SK-N-SH treated with all-trans-retinoic acid at 6 μM for 48 hours (cell line): ENCODE results near the gene KDM2B.

Experiments used
- ATAC-seq: fragments of 200-7000 bp; cut with Tn5 transposase; 3 replicates; pipeline ENCODE4 v1.9.1; 2020; ENCODE audit warnings: mild to moderate bottlenecking, moderate library complexity
- ARNTL ChIP-seq: fragments of 450-650 bp; formaldehyde crosslinking; IDR thresholded peaks from 2 replicates; pipeline ENCODE4 v1.5.0; 2020; ENCODE audit warnings: low read depth, mild to moderate bottlenecking, moderate library complexity, borderline replicate concordance
- CSDC2 ChIP-seq: fragments of 250-450 bp; sonication (Bioruptor Pico); IDR thresholded peaks from 2 replicates; pipeline ENCODE4 v1.5.0; 2020; ENCODE audit warnings: mild to moderate bottlenecking, moderate library complexity
- CSRNP3 ChIP-seq: fragments of 250-450 bp; sonication (Bioruptor Pico); IDR thresholded peaks from 2 replicates; pipeline ENCODE4 v1.5.1; 2021; ENCODE audit warnings: mild to moderate bottlenecking, moderate library complexity
- ESRRG ChIP-seq: fragments of 250-450 bp; sonication (Bioruptor Pico); IDR thresholded peaks from 2 replicates; pipeline ENCODE4 v1.6.1; 2021; ENCODE audit warnings: mild to moderate bottlenecking
- GLIS3 ChIP-seq: fragments of 250-450 bp; sonication (Bioruptor Pico); IDR thresholded peaks from 2 replicates; pipeline ENCODE4 v1.5.0; 2020; ENCODE audit warnings: mild to moderate bottlenecking, moderate library complexity
- ISL1 ChIP-seq: fragments of 250-450 bp; sonication (Bioruptor Pico); IDR thresholded peaks from 2 replicates; pipeline ENCODE4 v2.1.2; 2022; ENCODE audit warnings: mild to moderate bottlenecking, moderate library complexity
- OSR1 ChIP-seq: fragments of 250-450 bp; sonication (Bioruptor Pico); IDR thresholded peaks from 2 replicates; pipeline ENCODE4 v1.8.0; 2022; ENCODE audit warnings: moderate library complexity, mild to moderate bottlenecking, inconsistent platforms
- POU6F1 ChIP-seq: fragments of 250-450 bp; sonication (Bioruptor Pico); IDR thresholded peaks from 2 replicates; pipeline ENCODE4 v1.8.0; 2021; ENCODE audit warnings: low read depth, mild to moderate bottlenecking, moderate library complexity, borderline replicate concordance
- PPARA ChIP-seq: fragments of 250-450 bp; sonication (Bioruptor Pico); IDR thresholded peaks from 2 replicates; pipeline ENCODE4 v1.5.0; 2020; ENCODE audit warnings: mild to moderate bottlenecking, borderline replicate concordance
- RARB ChIP-seq: fragments of 250-450 bp; sonication (Bioruptor Pico); IDR thresholded peaks from 2 replicates; pipeline ENCODE4 v1.8.0; 2021; ENCODE audit warnings: mild to moderate bottlenecking, moderate library complexity
- SNAI2 ChIP-seq: fragments of 250-450 bp; sonication (Bioruptor Pico); IDR thresholded peaks from 2 replicates; pipeline ENCODE4 v1.5.0; 2020; ENCODE audit warnings: mild to moderate bottlenecking, moderate library complexity
- TCF4 ChIP-seq: fragments of 250-450 bp; sonication (Bioruptor Pico); IDR thresholded peaks from 2 replicates; pipeline ENCODE4 v1.8.0; 2021; ENCODE audit warnings: mild to moderate bottlenecking, moderate library complexity, borderline replicate concordance
- TOX ChIP-seq: fragments of 250-450 bp; sonication (Bioruptor Pico); IDR thresholded peaks from 2 replicates; pipeline ENCODE4 v1.8.0; 2021; ENCODE audit warnings: mild to moderate bottlenecking, moderate library complexity, borderline replicate concordance
- TSHZ2 ChIP-seq: fragments of 250-450 bp; sonication (Bioruptor Pico); IDR thresholded peaks from 2 replicates; pipeline ENCODE4 v1.5.0; 2020; ENCODE audit warnings: mild to moderate bottlenecking, moderate library complexity
- ZC3H10 ChIP-seq: fragments of 250-450 bp; sonication (Bioruptor Pico); IDR thresholded peaks from 2 replicates; pipeline ENCODE4 v1.5.1; 2021; ENCODE audit warnings: mild to moderate bottlenecking, moderate library complexity
- ZFP30 ChIP-seq: fragments of 450-650 bp; formaldehyde crosslinking; IDR thresholded peaks from 2 replicates; pipeline ENCODE4 v1.5.0; 2022; ENCODE audit warnings: mild to moderate bottlenecking, moderate library complexity
- ZNF565 ChIP-seq: fragments of 450-650 bp; formaldehyde crosslinking; conservative IDR thresholded peaks from 2 replicates; pipeline ENCODE4 v1.5.0; 2020; ENCODE audit warnings: low read depth, mild to moderate bottlenecking, moderate library complexity
- ZNF70 ChIP-seq: fragments of 450-650 bp; formaldehyde crosslinking; IDR thresholded peaks from 2 replicates; pipeline ENCODE4 v1.5.0; 2020; ENCODE audit warnings: mild to moderate bottlenecking, moderate library complexity
- ZNF8 ChIP-seq: fragments of 450-650 bp; formaldehyde crosslinking; IDR thresholded peaks from 2 replicates; pipeline ENCODE4 v1.5.0; 2020; ENCODE audit warnings: mild to moderate bottlenecking, moderate library complexity

Gene KDM2B

GRCh38 chr12:121575051-121575450 is 5.8 kb downstream of the KDM2B start:
- no peak for ATAC-seq

GRCh38 chr12:121574025-121574424 is 6.8 kb downstream of the KDM2B start:
- ATAC-seq, result no peak

More at GRCh38 chr12:121575051-121575450, 5.8 kb downstream of the KDM2B start:
- TF ChIP-seq GLIS3 (CRISPR knock-in tag) (no peak), TOX (no peak), OSR1 (CRISPR knock-in tag) (no peak), TSHZ2 (CRISPR knock-in tag) (no peak), POU6F1 (CRISPR knock-in tag) (no peak), ZNF565 (CRISPR knock-in tag) (no peak), ZNF70 (CRISPR knock-in tag) (no peak), ISL1 (CRISPR knock-in tag) (no peak), CSRNP3 (CRISPR knock-in tag) (no peak), ESRRG (CRISPR knock-in tag) (no peak), PPARA (CRISPR knock-in tag) (no peak), SNAI2 (CRISPR knock-in tag) (no peak), ZNF8 (CRISPR knock-in tag) (no peak), RARB (no peak), ZFP30 (no peak), ARNTL (CRISPR knock-in tag) (no peak)

GRCh38 chr12:121571920-121572319 is 8.9 kb downstream of the KDM2B start:
- TF ChIP-seq TSHZ2 (CRISPR knock-in tag), result no peak
- TF ChIP-seq ZC3H10 (CRISPR knock-in tag), result no peak
- no peak for TF ChIP-seq ZFP30
- no peak for TF ChIP-seq OSR1 (CRISPR knock-in tag)
- TF ChIP-seq TCF4 (CRISPR knock-in tag), result no peak
- no peak for TF ChIP-seq ISL1 (CRISPR knock-in tag)
- no peak for ATAC-seq

More at GRCh38 chr12:121574025-121574424, 6.8 kb downstream of the KDM2B start:
- no peak for TF ChIP-seq TCF4 (CRISPR knock-in tag)
- TF ChIP-seq RARB, result no peak
- no peak for TF ChIP-seq OSR1 (CRISPR knock-in tag)
- TF ChIP-seq, all 23 proteins: peak for 0

GRCh38 chr12:121570467-121571283 is 10.1 kb downstream of the KDM2B start:
- ATAC-seq, result no peak; the same call in 1 of the 3 replicates
- TF ChIP-seq CSDC2 (CRISPR knock-in tag) (no peak), POU6F1 (CRISPR knock-in tag) (no peak), ZNF8 (CRISPR knock-in tag) (no peak), ZNF70 (CRISPR knock-in tag) (no peak), TOX (no peak), ZC3H10 (CRISPR knock-in tag) (no peak), PPARA (CRISPR knock-in tag) (no peak), TSHZ2 (CRISPR knock-in tag) (no peak), OSR1 (CRISPR knock-in tag) (no peak), ARNTL (CRISPR knock-in tag) (no peak)
